H1 (cell line): ENCODE data around the gene GRID1. TPM values are rescaled to one million over a fixed set of nuclear protein-coding genes. Genes with fewer than 3 reads are reported as not detected.

Experiments used
- CTCF ChIA-PET: fragments of 300-600 bp; sonication (Branson Sonifier 250); formaldehyde crosslinking; loops from one replicate; lab custom pipeline; 2021; ENCODE audit not compliant: partially characterized antibody; lab: Charles Lee
- POLR2A ChIA-PET: fragments of 300-600 bp; sonication (Branson Sonifier 250); formaldehyde crosslinking; loops from one replicate; lab custom pipeline; 2021; ENCODE audit warnings: inconsistent platforms; ENCODE audit not compliant: partially characterized antibody; lab: Charles Lee
- DNase-seq, 2 experiments: peaks; one replicate each; pipeline versions ENCODE4 v3.0.0 to v3.0.0-alpha.2; 2010 to 2022; ENCODE audit warnings: low spot score in 2 of 2, low read depth in 1 of 2, mixed read lengths in 1 of 2
- FAIRE-seq: peaks from 2 replicates; lab custom pipeline; 2011; peaks lifted over from hg19 to GRCh38; lab: Jason Lieb, UNC
- H2AFZ ChIP-seq: 2 replicates; pipeline ENCODE4 v1.8.1; 2012; ENCODE audit warnings: low read length, inconsistent platforms
- H2AK5ac ChIP-seq: 2 replicates; pipeline ENCODE4 v1.6.1; 2013; ENCODE audit warnings: low read depth, low read length
- H2BK120ac ChIP-seq: replicated peaks from 2 replicates; pipeline ENCODE3; 2013; ENCODE audit warnings: low read depth, low read length, inconsistent platforms
- H2BK12ac ChIP-seq: 2 replicates; pipeline ENCODE4 v1.6.1; 2013; ENCODE audit warnings: low read depth, low read length
- H2BK15ac ChIP-seq: 2 replicates; pipeline ENCODE4 v1.6.1; 2013; ENCODE audit warnings: low read length
- H2BK20ac ChIP-seq: 2 replicates; pipeline ENCODE4 v1.6.1; 2013; ENCODE audit warnings: low read length
- H2BK5ac ChIP-seq: 2 replicates; pipeline ENCODE4 v1.6.1; 2013; ENCODE audit warnings: low read depth, low read length
- H3K14ac ChIP-seq: 2 replicates; pipeline ENCODE4 v1.6.1; 2013; ENCODE audit warnings: inconsistent platforms; ENCODE audit not compliant: insufficient read length
- H3K18ac ChIP-seq: 2 replicates; pipeline ENCODE4 v1.6.1; 2013; ENCODE audit warnings: low read length; ENCODE audit errors: extremely low read depth
- H3K23ac ChIP-seq: 2 replicates; pipeline ENCODE4 v1.6.1; 2013; ENCODE audit warnings: inconsistent platforms; ENCODE audit not compliant: insufficient read length
- H3K23me2 ChIP-seq: 2 replicates; pipeline ENCODE4 v1.6.1; 2013; ENCODE audit warnings: low read depth, low read length
- H3K27ac ChIP-seq: 2 replicates; pipeline ENCODE4 v1.6.1; 2011; ENCODE audit warnings: low read depth, low read length, inconsistent platforms
- H3K27me3 ChIP-seq, 4 experiments: replicated peaks in 1 of 4; 1 replicate in 1 of 4; 2 replicates in 3 of 4; pipeline versions ENCODE4 v1.6.1 to v1.8.1; 2011 to 2013; ENCODE audit warnings: low read length in 3 of 4, mild to moderate bottlenecking in 3 of 4, inconsistent platforms in 2 of 4, mixed read lengths in 2 of 4, moderate library complexity in 1 of 4; ENCODE audit not compliant: control insufficient read depth in 3 of 4, insufficient read depth in 3 of 4; ENCODE audit errors: extremely low read depth in 1 of 4
- H3K36me3 ChIP-seq, 4 experiments: 2 replicates each; pipeline versions ENCODE4 v1.6.1 to v1.8.1; 2011 to 2013; ENCODE audit warnings: mild to moderate bottlenecking in 4 of 4, low read length in 3 of 4, moderate library complexity in 2 of 4, control low read depth in 1 of 4, inconsistent platforms in 1 of 4; ENCODE audit not compliant: insufficient read depth in 4 of 4, control insufficient read depth in 2 of 4
- H3K4ac ChIP-seq: replicated peaks from 2 replicates; pipeline ENCODE3; 2013; ENCODE audit warnings: low read length, low read depth, mixed read lengths, inconsistent platforms; ENCODE audit not compliant: insufficient read length
- H3K4me1 ChIP-seq, 4 experiments: replicated peaks in 1 of 4; 1 replicate in 1 of 4; 2 replicates in 3 of 4; pipeline versions ENCODE4 v1.6.1 to v1.8.1; 2011 to 2013; ENCODE audit warnings: low read length in 3 of 4, inconsistent platforms in 2 of 4, mixed read lengths in 1 of 4; ENCODE audit not compliant: insufficient read depth in 4 of 4, control insufficient read depth in 3 of 4
- H3K4me2 ChIP-seq, 2 experiments: 2 replicates each; pipeline versions ENCODE4 v1.6.1 to v1.8.1; 2011 to 2013; ENCODE audit warnings: low read depth in 2 of 2, low read length in 2 of 2, control low read depth in 1 of 2, inconsistent platforms in 1 of 2, mild to moderate bottlenecking in 1 of 2; ENCODE audit not compliant: insufficient read depth in 1 of 2
- H3K4me3 ChIP-seq, 4 experiments: fragments of 200-600, 300-600 bp in 1 of 4; sonication (generic), shearing (Covaris generic), sonication (Bioruptor Twin) in 1 of 4; 2 replicates each; pipeline versions ENCODE4 v1.5.1 to v1.8.1; 2011 to 2016; ENCODE audit warnings: low read length in 4 of 4, low read depth in 3 of 4, control low read depth in 2 of 4, inconsistent platforms in 2 of 4, mild to moderate bottlenecking in 2 of 4, mixed read lengths in 1 of 4, moderate library complexity in 1 of 4; ENCODE audit not compliant: insufficient read depth in 2 of 4; ENCODE audit errors: extremely low read depth in 1 of 4
- H3K56ac ChIP-seq: replicated peaks from 2 replicates; pipeline ENCODE3; 2013; ENCODE audit warnings: low read depth, mild to moderate bottlenecking, mixed read lengths, low read length, inconsistent platforms; ENCODE audit not compliant: insufficient read length
- H3K79me1 ChIP-seq: 2 replicates; pipeline ENCODE4 v1.6.1; 2013; ENCODE audit warnings: low read depth, low read length, control low read depth
- H3K79me2 ChIP-seq, 2 experiments: 2 replicates each; pipeline versions ENCODE4 v1.6.1 to v1.8.1; 2012 to 2013; ENCODE audit warnings: low read length in 2 of 2, mild to moderate bottlenecking in 2 of 2, inconsistent platforms in 1 of 2; ENCODE audit not compliant: insufficient read depth in 2 of 2, control insufficient read depth in 1 of 2
- H3K9ac ChIP-seq, 4 experiments: replicated peaks in 1 of 4; 1 replicate in 1 of 4; 2 replicates in 3 of 4; pipeline versions ENCODE4 v1.6.1 to v1.8.1; 2011 to 2013; ENCODE audit warnings: low read depth in 3 of 4, low read length in 3 of 4, control low read depth in 2 of 4, mild to moderate bottlenecking in 2 of 4, moderate library complexity in 2 of 4, inconsistent platforms in 1 of 4; ENCODE audit errors: extremely low read depth in 1 of 4
- H3K9me3 ChIP-seq, 2 experiments: 2 replicates each; pipeline versions ENCODE4 v1.6.1 to v1.8.1; 2012 to 2013; ENCODE audit warnings: mild to moderate bottlenecking in 2 of 2, moderate library complexity in 2 of 2, control low read depth in 1 of 2, inconsistent platforms in 1 of 2, low read depth in 1 of 2, low read length in 1 of 2, mixed read lengths in 1 of 2; ENCODE audit not compliant: insufficient read depth in 2 of 2
- H4K20me1 ChIP-seq, 2 experiments: replicated peaks in 1 of 2; 2 replicates each; pipeline versions ENCODE3 to v1.8.1; 2011 to 2013; ENCODE audit warnings: inconsistent platforms in 2 of 2, low read length in 2 of 2, mild to moderate bottlenecking in 1 of 2; ENCODE audit not compliant: insufficient read depth in 2 of 2, control insufficient read depth in 1 of 2
- H4K5ac ChIP-seq: 2 replicates; pipeline ENCODE4 v1.6.1; 2013; ENCODE audit warnings: low read length, low read depth, mixed read lengths, inconsistent platforms; ENCODE audit not compliant: insufficient read length
- H4K8ac ChIP-seq: 2 replicates; pipeline ENCODE4 v1.8.0; 2013; ENCODE audit warnings: mild to moderate bottlenecking, moderate library complexity, low read length, inconsistent platforms; ENCODE audit not compliant: insufficient read depth; ENCODE audit errors: extremely low read depth
- H4K91ac ChIP-seq: replicated peaks from 2 replicates; pipeline ENCODE3; 2013; ENCODE audit warnings: low read length, mixed read lengths, inconsistent platforms; ENCODE audit not compliant: insufficient read length
- BACH1 ChIP-seq: IDR thresholded peaks from 2 replicates; pipeline ENCODE4 v1.6.1; 2012; ENCODE audit warnings: low read length, improper control_type of control experiment
- CREB1 ChIP-seq: IDR thresholded peaks from 2 replicates; pipeline ENCODE4 v1.6.1; 2012; ENCODE audit warnings: inconsistent platforms
- EP300 ChIP-seq, 2 experiments: IDR thresholded peaks; 1 replicate in 1 of 2; 2 replicates in 1 of 2; pipeline ENCODE4 v1.6.1; 2011 to 2012; ENCODE audit warnings: low read depth in 2 of 2, low read length in 2 of 2, mild to moderate bottlenecking in 2 of 2, borderline replicate concordance in 1 of 2, inconsistent platforms in 1 of 2, moderate library complexity in 1 of 2
- HDAC6 ChIP-seq: IDR thresholded peaks from one replicate; pipeline ENCODE4 v1.7.1; 2012; ENCODE audit warnings: low read depth, mild to moderate bottlenecking, inconsistent platforms, low read length, moderate library complexity
- NANOG ChIP-seq: IDR thresholded peaks from 2 replicates; pipeline ENCODE4 v1.6.1; 2011; ENCODE audit warnings: low read length, low read depth, mild to moderate bottlenecking, inconsistent platforms; ENCODE audit not compliant: insufficient read depth, poor library complexity, severe bottlenecking
- RAD21 ChIP-seq, 2 experiments: IDR thresholded peaks in 1 of 2; conservative IDR thresholded peaks in 1 of 2; 2 replicates each; pipeline ENCODE4 v1.6.1; 2011; ENCODE audit warnings: low read depth in 2 of 2, low read length in 2 of 2, improper control_type of control experiment in 1 of 2, inconsistent platforms in 1 of 2, mild to moderate bottlenecking in 1 of 2, moderate library complexity in 1 of 2
- RNF2 ChIP-seq: fragments of 200-900, 300-1000 bp; sonication (generic); IDR thresholded peaks from 2 replicates; pipeline ENCODE4 v1.7.1; 2016; ENCODE audit warnings: borderline replicate concordance, low read depth, mild to moderate bottlenecking, antibody characterized with exemption, low read length; ENCODE audit not compliant: poor library complexity, severe bottlenecking; ENCODE audit errors: missing control alignments
- RXRA ChIP-seq: IDR thresholded peaks from 2 replicates; pipeline ENCODE4 v1.6.1; 2011; ENCODE audit warnings: low read depth, mild to moderate bottlenecking, low read length, moderate library complexity; ENCODE audit not compliant: insufficient read depth
- SIN3A ChIP-seq, 2 experiments: IDR thresholded peaks in 1 of 2; conservative IDR thresholded peaks in 1 of 2; 2 replicates each; pipeline ENCODE4 v1.6.1; 2011 to 2012; ENCODE audit warnings: low read length in 2 of 2, improper control_type of control experiment in 1 of 2, low read depth in 1 of 2, mild to moderate bottlenecking in 1 of 2
- SP1 ChIP-seq: IDR thresholded peaks from 2 replicates; pipeline ENCODE4 v1.6.1; 2011; ENCODE audit warnings: low read depth, low read length
- SRF ChIP-seq: IDR thresholded peaks from 2 replicates; pipeline ENCODE4 v1.6.1; 2011; ENCODE audit warnings: mild to moderate bottlenecking, low read depth, low read length, moderate library complexity
- TBP ChIP-seq: IDR thresholded peaks from 2 replicates; pipeline ENCODE4 v1.6.1; 2011; ENCODE audit warnings: low read depth, low read length, improper control_type of control experiment
- WGBS, 2 experiments: shearing (Covaris generic) in 1 of 2; methylation state at CpG; one replicate each; pipeline versions ENCODE4 v1.1.6 to v1.1.7; 2013 to 2015; ENCODE audit warnings: low lambda C conversion rate in 2 of 2, mixed read lengths in 2 of 2, inconsistent platforms in 1 of 2, low coverage in 1 of 2, missing lambda C conversion rate in 1 of 2; ENCODE audit not compliant: insufficient replicate concordance in 2 of 2, insufficient coverage in 1 of 2, insufficient read length in 1 of 2; ENCODE audit errors: extremely low coverage in 1 of 2, missing lambda C conversion rate in 1 of 2; 5-methylcytosine and 5-hydroxymethylcytosine counted together
- polyA plus RNA-seq, 7 experiments: library from polyadenylated mRNA; depleted of rRNA in 3 of 7; stranded (reverse) in 5 of 7; unstranded in 2 of 7; fragments of >200 nt in 5 of 7; fragments of 200-250 nt in 2 of 7; gene quantifications; 1 replicate in 5 of 7; 2 replicates in 1 of 7; 4 replicates in 1 of 7; pipeline versions ENCODE4 v1.2.1 to v1.2.3, GENCODE V29; 2011 to 2013; ENCODE audit warnings: missing spikeins in 2 of 7, mixed read lengths in 2 of 7
- total RNA-seq: library from RNA; stranded (reverse); fragmentation: NEBNext Ultra II Directional; extraction: Animal tissue kit (Norgen Biotek cat#: 25700); gene quantifications from 2 replicates; pipeline ENCODE4 v1.2.1, GENCODE V29; 2021

GRID1 gene
- total and polyA plus RNA-seq, 2 of the 8 experiments (the other 6 are each of a cell fraction or from before 2014, with no cell fraction given), result 0.22 to 0.30 TPM

DNA sequence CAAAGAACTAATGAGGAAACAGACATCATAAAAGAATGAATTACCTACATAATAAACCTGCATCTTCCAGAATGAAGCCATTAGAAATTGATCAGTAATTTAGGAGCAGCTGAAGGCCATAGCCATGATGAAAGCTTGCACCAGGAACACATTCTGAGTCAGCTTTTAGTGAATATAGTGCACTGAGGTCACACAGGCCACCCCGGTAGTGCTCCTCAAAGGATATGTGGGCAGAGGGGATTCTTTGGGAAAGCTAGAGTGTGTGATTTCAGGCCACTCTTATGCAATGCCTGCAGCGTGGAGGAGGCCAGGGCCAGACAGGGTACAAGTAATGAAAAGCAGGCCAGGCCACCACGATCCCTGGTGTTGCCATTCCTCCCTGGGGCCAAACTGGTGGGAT lies 451.9 kb downstream of the GRID1 start:
- H3K27me3 ChIP-seq, result no peaks in the 10 kb centered on the region
- H3K18ac ChIP-seq, result no peak overlapping the region
- CTCF ChIA-PET, result interaction anchor here (1.0 kb wide), 1 partner anchor 147 kb away, joined by 3 read pairs; no protein-coding TSS in a partner anchor
- no peak overlapping the region for H2BK5ac ChIP-seq
- no peak overlapping the region for H3K4me2 ChIP-seq
- no peaks in the 10 kb centered on the region for H3K79me2 ChIP-seq
- no peak overlapping the region for H2BK15ac ChIP-seq
- H2BK120ac ChIP-seq, result no peak overlapping the region
- 96% methylated on average over 3 of the region's 3 CpGs; no CpG with 5 or more reads in 1 of the 2 experiments for WGBS, 2 experiments
- H2BK20ac ChIP-seq, result no peak overlapping the region
- no peak overlapping the region for H2AFZ ChIP-seq
- H3K4me1 ChIP-seq, result peaks cover 0 to 11% (median 3%) of the 10 kb centered on the region in 4 experiments; a peak in 5 of 7 replicates
- no peak overlapping the region for H3K23ac ChIP-seq
- FAIRE-seq, result no peak
- POLR2A ChIA-PET, result no interaction called here
- no peak overlapping the region for H3K4ac ChIP-seq
- H3K79me1 ChIP-seq, result no peaks in the 10 kb centered on the region
- no peak overlapping the region for H3K27ac ChIP-seq
- no peak overlapping the region for H3K14ac ChIP-seq
- peaks cover 0 to 3% of the 10 kb centered on the region in 2 experiments for H4K20me1 ChIP-seq
- H4K5ac ChIP-seq, result no peak overlapping the region
- no peak overlapping the region for H4K91ac ChIP-seq
- no peak overlapping the region for H3K56ac ChIP-seq
- no peak overlapping the region for H2AK5ac ChIP-seq
- DNase-seq, result no peak
- H3K36me3 ChIP-seq, result no peaks in the 10 kb centered on the region; a peak in 1 of 8 replicates
- H2BK12ac ChIP-seq, result no peak overlapping the region
- H3K9ac ChIP-seq, result no peak overlapping the region
- no peak overlapping the region for H4K8ac ChIP-seq
- TF ChIP-seq SP1 (no peak), RXRA (no peak), NANOG (no peak), TBP (no peak), RNF2 (no peak), EP300 (IDR thresholded peaks at IDR 0.05; ENCODE audit: borderline replicate concordance in 1 of 2, low read depth in 2 of 2, low read length in 2 of 2) (no peak), SIN3A (conservative IDR thresholded peaks at IDR 0.05 in 1 of 2, IDR thresholded peaks at IDR 0.05 in 1 of 2; ENCODE audit: low read depth in 1 of 2, low read length in 2 of 2) (no peak), SRF (no peak), RAD21 (IDR thresholded peaks at IDR 0.05 in 1 of 2, conservative IDR thresholded peaks at IDR 0.05 in 1 of 2; ENCODE audit: low read depth in 2 of 2, low read length in 2 of 2) (no peak), HDAC6 (no peak), BACH1 (no peak), CREB1 (no peak)
- TF ChIP-seq, all 59 proteins: peak for 0
- no peak overlapping the region for H3K4me3 ChIP-seq
- H3K9me3 ChIP-seq, result no peaks in the 10 kb centered on the region
- peaks cover 5% of the 10 kb centered on the region; the same call in 1 of the 2 replicates for H3K23me2 ChIP-seq
